Measurements from ENCODE around the gene OPA3.

OPA3 gene

GRCh38 chr19:45500918-45501729 lies 83.5 kb downstream of the OPA3 start:
- DNase-seq: no peak

DNA sequence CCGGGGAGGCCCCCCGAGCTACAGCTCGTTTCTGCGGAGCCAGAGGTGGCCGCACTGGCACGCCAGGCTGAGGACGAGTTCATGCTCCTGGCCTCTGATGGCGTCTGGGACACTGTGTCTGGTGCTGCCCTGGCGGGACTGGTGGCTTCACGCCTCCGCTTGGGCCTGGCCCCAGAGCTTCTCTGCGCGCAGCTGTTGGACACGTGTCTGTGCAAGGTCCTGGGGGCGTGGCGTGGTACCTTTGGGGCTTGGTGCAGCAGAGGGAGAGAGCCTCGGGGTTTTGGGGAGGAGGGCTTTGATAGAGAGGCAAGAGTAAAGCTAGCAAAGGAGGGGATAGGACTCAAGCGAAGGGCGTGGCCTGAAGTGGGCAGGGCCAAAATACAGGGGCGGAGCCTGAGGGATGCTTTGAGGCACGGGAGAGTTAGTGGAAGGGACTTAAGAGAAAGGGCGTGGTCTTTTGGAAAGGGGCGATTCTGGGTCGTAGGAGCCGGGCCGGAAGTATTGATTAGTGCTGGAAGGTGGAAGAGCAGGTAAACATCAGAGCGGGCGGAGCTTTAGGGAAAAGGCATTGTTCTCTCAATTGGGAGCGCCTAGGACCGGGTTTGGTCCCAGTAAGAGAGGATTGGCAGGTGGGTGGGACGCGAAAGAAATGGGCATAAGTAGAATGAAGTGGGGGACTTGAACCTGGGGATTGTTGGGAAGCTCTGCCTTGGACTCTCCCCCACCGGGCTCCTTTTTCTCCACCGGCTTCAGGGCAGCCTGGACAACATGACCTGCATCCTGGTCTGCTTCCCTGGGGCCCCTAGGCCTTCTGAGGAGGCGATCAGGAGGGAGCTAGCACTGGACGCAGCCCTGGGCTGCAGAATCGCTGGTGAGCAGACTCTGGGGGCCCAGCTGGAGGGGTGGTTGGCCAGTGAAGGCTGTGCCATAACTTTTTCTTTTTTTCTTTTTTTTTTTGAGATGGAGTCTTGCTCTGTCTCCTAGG lies 85.1 kb downstream of the OPA3 start:
- DNase-seq: peak; percentile 44

DNA sequence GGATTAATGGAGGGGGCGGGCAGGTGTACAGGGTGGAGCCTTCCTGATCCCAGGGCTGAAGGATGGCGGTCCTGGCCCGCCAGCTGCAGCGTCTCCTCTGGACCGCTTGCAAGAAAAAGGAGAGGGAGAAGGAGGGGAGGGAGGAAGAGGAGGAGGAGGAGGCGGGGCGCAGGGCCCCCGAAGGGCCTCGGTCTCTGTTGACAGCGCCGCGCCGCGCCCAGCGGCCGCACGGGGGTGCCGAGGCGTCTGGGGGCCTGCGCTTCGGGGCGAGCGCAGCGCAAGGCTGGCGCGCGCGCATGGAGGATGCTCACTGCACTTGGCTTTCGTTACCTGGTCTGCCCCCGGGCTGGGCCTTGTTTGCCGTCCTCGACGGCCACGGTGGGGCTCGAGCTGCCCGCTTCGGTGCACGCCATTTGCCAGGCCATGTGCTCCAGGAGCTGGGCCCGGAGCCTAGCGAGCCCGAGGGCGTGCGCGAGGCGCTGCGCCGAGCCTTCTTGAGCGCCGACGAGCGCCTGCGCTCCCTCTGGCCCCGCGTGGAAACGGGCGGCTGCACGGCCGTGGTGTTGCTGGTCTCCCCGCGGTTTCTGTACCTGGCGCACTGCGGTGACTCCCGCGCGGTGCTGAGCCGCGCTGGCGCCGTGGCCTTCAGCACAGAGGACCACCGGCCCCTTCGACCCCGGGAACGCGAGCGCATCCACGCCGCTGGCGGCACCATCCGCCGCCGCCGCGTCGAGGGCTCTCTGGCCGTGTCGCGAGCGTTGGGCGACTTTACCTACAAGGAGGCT lies 86.0 kb downstream of the OPA3 start, which contains the start of gene PPM1N:
Gene PPM1N (plus strand): TSS at position 33 of the 785 bp plus-strand sequence. CDS start 30 bp downstream, at position 63.
- no peak for DNase-seq

GRCh38 chr19:45497791-45498190 lies 86.8 kb downstream of the OPA3 start:
- no peak for DNase-seq

DNA sequence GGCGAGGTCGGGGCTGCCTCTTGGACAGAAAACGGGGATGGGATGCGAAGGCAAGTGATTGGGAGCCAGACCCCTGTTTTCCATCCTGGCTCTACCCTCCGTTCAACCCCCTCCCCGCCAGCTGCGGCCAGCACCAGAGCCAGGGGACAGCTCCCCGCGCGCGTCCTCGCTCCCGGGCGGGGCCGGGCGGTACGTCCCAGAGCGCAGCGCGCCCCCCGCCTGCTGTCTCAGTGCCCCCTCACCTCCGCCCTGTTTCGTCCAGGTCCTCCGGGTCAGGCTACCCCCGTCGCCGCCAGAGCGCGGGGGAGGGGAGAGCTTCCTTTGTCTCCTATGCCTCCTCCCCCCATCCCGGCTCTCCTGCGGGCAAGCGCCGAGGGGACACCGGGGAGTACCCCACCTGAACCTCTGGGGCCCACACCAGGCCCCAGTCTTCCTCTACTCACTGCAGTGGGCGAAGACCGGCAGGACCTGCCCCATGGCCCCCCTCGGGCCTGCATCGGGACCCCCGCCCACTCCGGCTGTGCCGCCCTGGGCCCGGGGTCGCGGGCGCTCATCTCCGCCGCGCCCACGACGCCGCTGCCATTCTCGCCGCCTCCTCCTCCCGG lies 88.2 kb downstream of the OPA3 start:
- no peak for DNase-seq

DNA sequence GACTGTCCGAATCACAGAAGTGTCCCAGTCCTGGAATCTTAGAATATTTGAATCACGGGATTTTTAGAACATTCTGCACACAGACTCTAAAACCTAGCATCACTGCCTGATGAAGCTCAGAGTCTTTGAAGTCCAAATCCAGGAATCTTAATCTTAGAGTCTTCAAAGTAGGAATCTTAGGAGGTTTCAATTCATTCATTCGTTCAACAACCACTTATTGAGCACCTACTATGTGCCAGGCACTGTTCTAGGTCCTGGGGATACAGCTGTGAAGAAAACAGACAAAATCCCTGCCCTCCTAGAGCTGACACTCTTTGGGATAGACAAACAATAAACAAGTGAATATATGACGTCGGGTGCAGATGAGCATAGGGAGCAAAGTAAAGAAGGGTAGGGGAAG lies 89.4 kb downstream of the OPA3 start:
- DNase-seq: no peak

- no peak for DNase-seq
Observed at GRCh38 chr19:45494261-45494916, 90.2 kb downstream of the OPA3 start.

DNA sequence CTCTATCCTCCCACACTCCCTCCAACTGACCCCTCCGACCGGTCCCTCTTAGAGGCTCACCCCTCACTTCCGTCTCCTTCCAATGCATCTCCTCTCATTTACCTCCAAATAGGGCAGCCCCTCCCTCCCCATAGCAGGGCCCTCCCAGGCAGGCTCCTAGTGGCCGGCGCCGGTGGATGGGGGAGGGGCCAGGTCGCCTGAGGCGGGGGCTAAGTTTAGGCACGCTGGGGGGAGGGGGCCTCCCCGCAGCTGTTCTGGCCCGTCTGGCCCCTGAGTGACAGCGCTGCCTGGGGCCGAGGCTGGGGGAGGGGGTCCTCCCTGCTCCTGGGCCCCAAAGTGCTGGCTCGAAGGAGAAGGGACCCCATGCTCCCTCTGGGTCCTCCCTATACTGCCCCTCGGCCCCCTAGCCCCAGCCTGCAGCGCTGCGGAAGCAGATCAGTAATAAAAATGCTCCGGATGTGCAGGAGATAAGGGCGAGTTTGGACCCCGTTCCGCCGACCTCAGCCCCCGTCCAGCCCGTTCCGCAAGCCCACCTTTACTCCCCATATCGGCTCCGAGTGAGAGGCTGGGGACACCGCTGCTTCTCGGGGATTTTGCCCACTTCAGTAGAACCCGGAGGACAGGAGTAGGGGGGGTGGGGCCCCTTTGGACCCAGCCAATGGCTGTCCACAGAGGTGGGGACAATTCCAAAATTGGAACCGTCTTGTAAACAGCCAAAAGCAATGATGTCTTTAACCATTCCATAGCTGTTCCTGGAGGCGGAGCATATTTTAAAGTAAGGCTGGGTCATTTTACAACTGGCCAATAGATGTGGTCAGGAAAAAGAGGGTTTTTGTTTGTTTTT lies 91.8 kb downstream of the OPA3 start:
- peak; percentile 36 for DNase-seq

- no peak for DNase-seq
Observed at GRCh38 chr19:45492137-45492626, 92.4 kb downstream of the OPA3 start.

DNA sequence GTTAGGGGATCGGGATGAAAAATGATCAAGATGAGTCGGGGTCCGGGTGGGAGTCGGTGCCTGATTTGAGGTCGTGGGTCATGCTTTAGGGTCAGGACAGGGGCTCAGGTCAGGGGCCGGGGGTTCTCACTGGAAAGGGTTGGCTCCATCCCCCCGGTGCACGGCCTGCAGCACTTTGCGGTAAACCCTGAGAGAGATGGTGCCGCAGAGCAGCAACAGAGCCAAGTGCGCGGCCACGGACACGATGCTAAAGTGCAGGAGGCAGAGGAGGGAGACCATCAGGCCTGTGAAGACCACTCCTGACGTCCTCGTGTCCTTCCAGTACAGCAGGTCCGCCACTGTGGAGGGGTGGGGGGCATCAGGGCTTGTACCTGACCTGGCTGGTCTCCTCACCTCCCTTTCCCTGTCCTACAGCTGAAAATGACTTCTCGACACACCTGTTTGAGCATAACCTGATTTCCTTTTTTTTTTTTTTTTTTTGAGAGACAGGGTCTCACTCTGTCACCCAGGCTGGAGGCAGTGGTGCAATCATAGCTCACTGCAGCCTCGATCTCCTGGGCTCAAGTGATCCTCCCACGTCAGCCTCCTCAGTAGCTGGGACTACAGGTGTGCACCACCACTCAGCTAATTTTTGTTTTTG lies 95.3 kb downstream of the OPA3 start:
- no peak for DNase-seq

DNA sequence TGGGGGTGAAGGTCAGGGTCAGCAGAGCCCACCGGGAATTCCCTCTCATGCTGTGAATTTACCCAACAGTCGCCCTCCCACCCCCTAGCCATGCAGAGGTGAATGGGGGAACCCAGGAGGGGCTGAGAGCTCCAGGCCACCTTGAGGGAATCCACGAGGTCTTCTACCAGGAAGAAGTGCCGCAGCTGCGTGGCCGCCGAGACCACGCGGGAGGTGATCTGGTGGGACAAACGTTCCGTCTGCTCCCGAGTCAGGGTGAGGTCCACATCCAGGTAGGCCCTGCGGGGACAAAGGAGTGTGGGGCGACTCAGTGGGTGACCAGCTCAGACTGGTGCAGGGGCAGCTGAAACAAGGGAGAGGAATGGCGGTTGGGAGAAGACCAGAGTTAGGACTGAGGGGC lies 95.9 kb downstream of the OPA3 start:
- DNase-seq: no peak

GRCh38 chr19:45485305-45486077 lies 99.1 kb downstream of the OPA3 start:
- DNase-seq: peak; percentile 98

- peak; percentile 73 for DNase-seq
Observed at GRCh38 chr19:45484273-45484945, 100.2 kb downstream of the OPA3 start.

GRCh38 chr19:45483033-45483432 lies 101.6 kb downstream of the OPA3 start:
- DNase-seq: no peak

DNA sequence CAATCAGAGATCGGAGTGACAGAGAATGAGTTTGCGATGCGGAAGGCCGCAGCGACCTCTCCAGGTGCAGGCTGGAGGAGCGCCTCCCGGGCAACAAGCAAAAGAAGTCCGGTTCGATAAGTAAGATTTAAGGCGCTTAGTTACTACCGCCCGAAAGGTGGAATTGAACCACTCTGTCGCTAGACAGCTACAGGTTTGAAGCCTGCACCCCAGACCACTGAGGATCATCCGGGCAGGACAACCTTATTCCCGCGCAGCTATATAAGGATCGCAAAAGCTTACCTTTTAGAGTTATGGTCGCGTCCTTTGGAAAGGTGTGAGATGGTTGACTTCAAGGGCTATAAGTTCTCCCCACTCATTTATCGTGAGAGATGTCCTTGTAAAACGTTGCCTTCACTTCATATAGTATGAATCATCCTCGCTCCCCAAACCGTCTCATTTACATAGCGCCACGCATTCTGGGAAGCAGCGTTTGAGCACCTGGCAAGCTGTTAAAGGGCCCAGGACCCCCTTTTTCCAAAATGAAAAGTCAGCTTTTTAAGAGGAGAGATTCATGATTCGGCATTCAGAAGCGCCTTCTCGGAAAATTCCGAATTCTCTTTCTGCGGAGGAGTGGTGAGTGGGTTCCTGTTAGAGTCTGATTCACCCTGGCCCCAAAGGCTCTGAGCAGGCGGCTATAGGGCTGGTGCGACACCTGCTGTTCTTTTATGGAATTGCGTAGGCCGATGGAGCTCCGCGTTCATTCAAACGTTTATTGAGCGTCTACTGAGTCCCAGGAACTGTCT lies 106.0 kb downstream of the OPA3 start:
- peak; percentile 86 for DNase-seq

- DNase-seq: no peak
Observed at GRCh38 chr19:45477713-45478453, 106.7 kb downstream of the OPA3 start.

Data from inflammatory macrophage treated with lipopolysaccharide for 4 hours (primary cell).